ENCODE measurements around the gene DNAH8.
"Not testable (repeated sequence)": the region's sequence is repeated elsewhere in the genome, so short reads cannot be mapped to it uniquely, and the experiment has no call there.

Gene DNAH8

GRCh38 chr6:38876475-38876874 lies 161.4 kb downstream of the DNAH8 start:
- no peak for TF ChIP-seq JUND (IDR thresholded peaks at IDR 0.05; ENCODE audit: low read depth)
- no peak for DNase-seq (ENCODE audit: low read depth in 1 of 2, low spot score in 1 of 2)

GRCh38 chr6:38877721-38878120 lies 162.6 kb downstream of the DNAH8 start:
- no peak for DNase-seq (ENCODE audit: low read depth in 1 of 2, low spot score in 1 of 2)
- TF ChIP-seq JUND (IDR thresholded peaks at IDR 0.05; ENCODE audit: low read depth), result no peak
- in situ Hi-C loops (cut with HindIII; ENCODE audit: low pct_unique_long_range_greater_than_20kb, low sequenced_read_pairs), result no loop called here

More at GRCh38 chr6:38876475-38876874, 161.4 kb downstream of the DNAH8 start:
- in situ Hi-C loops (cut with HindIII; ENCODE audit: low pct_unique_long_range_greater_than_20kb, low sequenced_read_pairs), result no loop called here

- no peak for TF ChIP-seq JUND (IDR thresholded peaks at IDR 0.05; ENCODE audit: low read depth)
- no peak for DNase-seq (ENCODE audit: low read depth in 1 of 2, low spot score in 1 of 2)
- in situ Hi-C loops (cut with HindIII; ENCODE audit: low pct_unique_long_range_greater_than_20kb, low sequenced_read_pairs), result no loop called here
Measured at GRCh38 chr6:38882157-38882556, 167.0 kb downstream of the DNAH8 start.

- in situ Hi-C loops (cut with HindIII; ENCODE audit: low pct_unique_long_range_greater_than_20kb, low sequenced_read_pairs), result no loop called here
- TF ChIP-seq JUND (IDR thresholded peaks at IDR 0.05; ENCODE audit: low read depth), result no peak
- DNase-seq (ENCODE audit: low read depth in 1 of 2, low spot score in 1 of 2), result no peak
Measured at GRCh38 chr6:38897507-38897906, 182.4 kb downstream of the DNAH8 start.

- in situ Hi-C loops (cut with HindIII; ENCODE audit: low pct_unique_long_range_greater_than_20kb, low sequenced_read_pairs), result no loop called here
- TF ChIP-seq JUND (IDR thresholded peaks at IDR 0.05; ENCODE audit: low read depth), result no peak
- no peak for DNase-seq (ENCODE audit: low read depth in 1 of 2, low spot score in 1 of 2)
Measured at GRCh38 chr6:38901802-38902522, 186.9 kb downstream of the DNAH8 start.

GRCh38 chr6:38906582-38906981 lies 191.5 kb downstream of the DNAH8 start:
- in situ Hi-C loops (cut with HindIII; ENCODE audit: low pct_unique_long_range_greater_than_20kb, low sequenced_read_pairs), result no loop called here
- no peak for DNase-seq (ENCODE audit: low read depth in 1 of 2, low spot score in 1 of 2)
- TF ChIP-seq JUND (IDR thresholded peaks at IDR 0.05; ENCODE audit: low read depth), result no peak

- DNase-seq (ENCODE audit: low read depth in 1 of 2, low spot score in 1 of 2), result no peak
- no peak for TF ChIP-seq JUND (IDR thresholded peaks at IDR 0.05; ENCODE audit: low read depth)
- in situ Hi-C loops (cut with HindIII; ENCODE audit: low pct_unique_long_range_greater_than_20kb, low sequenced_read_pairs), result no loop called here
Measured at GRCh38 chr6:38907264-38907663, 192.2 kb downstream of the DNAH8 start.

- TF ChIP-seq JUND (IDR thresholded peaks at IDR 0.05; ENCODE audit: low read depth), result no peak
- in situ Hi-C loops (cut with HindIII; ENCODE audit: low pct_unique_long_range_greater_than_20kb, low sequenced_read_pairs), result no loop called here
- DNase-seq (ENCODE audit: low read depth in 1 of 2, low spot score in 1 of 2), result no peak
Measured at GRCh38 chr6:38909015-38909730, 194.1 kb downstream of the DNAH8 start.

GRCh38 chr6:38910207-38910606 lies 195.1 kb downstream of the DNAH8 start:
- in situ Hi-C loops (cut with HindIII; ENCODE audit: low pct_unique_long_range_greater_than_20kb, low sequenced_read_pairs), result no loop called here
- DNase-seq (ENCODE audit: low read depth in 1 of 2, low spot score in 1 of 2), result no peak
- TF ChIP-seq JUND (IDR thresholded peaks at IDR 0.05; ENCODE audit: low read depth), result no peak

- in situ Hi-C loops (cut with HindIII; ENCODE audit: low pct_unique_long_range_greater_than_20kb, low sequenced_read_pairs), result no loop called here
- DNase-seq (ENCODE audit: low read depth in 1 of 2, low spot score in 1 of 2), result no peak
- TF ChIP-seq JUND (IDR thresholded peaks at IDR 0.05; ENCODE audit: low read depth), result no peak
Measured at GRCh38 chr6:38912378-38912777, 197.3 kb downstream of the DNAH8 start.

GRCh38 chr6:38915205-38915925 lies 200.3 kb downstream of the DNAH8 start:
- DNase-seq (ENCODE audit: low read depth in 1 of 2, low spot score in 1 of 2), result no peak
- in situ Hi-C loops (cut with HindIII; ENCODE audit: low pct_unique_long_range_greater_than_20kb, low sequenced_read_pairs), result no loop called here
- no peak for TF ChIP-seq JUND (IDR thresholded peaks at IDR 0.05; ENCODE audit: low read depth)

GRCh38 chr6:38921540-38921939 lies 206.4 kb downstream of the DNAH8 start:
- in situ Hi-C loops (cut with HindIII; ENCODE audit: low pct_unique_long_range_greater_than_20kb, low sequenced_read_pairs); DNase-seq (ENCODE audit: low read depth in 1 of 2, low spot score in 1 of 2): not testable (repeated sequence)
